Esophagus muscularis mucosa (tissue), 4 donors: ENCODE results near the gene SPRR2B. TPM values are rescaled to one million over a fixed set of nuclear protein-coding genes. Genes with fewer than 3 reads are reported as not detected.

Experiments
- DNase-seq: peaks from one replicate; pipeline ENCODE4 v3.0.0-alpha.2; 2017; ENCODE audit errors: extremely low spot score
- H3K27ac ChIP-seq, 4 donors: fragments of 200-600 bp; sonication (generic); replicated peaks in 1 of 4; 1 replicate in 3 of 4; 2 replicates in 1 of 4; pipeline ENCODE4 v1.5.1; 2016 to 2019; ENCODE audit warnings: mild to moderate bottlenecking in 1 of 4
- H3K27me3 ChIP-seq, 4 donors: fragments of 200-600 bp; sonication (generic); one replicate each; pipeline versions ENCODE4 v1.5.1 to v1.6.0; 2016 to 2019
- H3K36me3 ChIP-seq, 4 donors: fragments of 200-600 bp; sonication (generic); one replicate each; pipeline ENCODE4 v1.5.1; 2016 to 2019
- H3K4me1 ChIP-seq, 4 donors: fragments of 200-600 bp; sonication (generic); one replicate each; pipeline ENCODE4 v1.5.1; 2016 to 2019
- H3K4me3 ChIP-seq, 4 donors: fragments of 200-600 bp; sonication (generic); 1 replicate in 2 of 4; 2 replicates in 2 of 4; pipeline ENCODE4 v1.5.1; 2016 to 2019; ENCODE audit warnings: mild to moderate bottlenecking in 4 of 4, moderate library complexity in 1 of 4
- H3K9me3 ChIP-seq, 4 donors: fragments of 200-600 bp; sonication (generic); 1 replicate in 3 of 4; 2 replicates in 1 of 4; pipeline ENCODE4 v1.5.1; 2016 to 2019
- CTCF ChIP-seq, 3 experiments: fragments of 200-600 bp in 2 of 3; fragments of 450-650 bp in 1 of 3; sonication (generic) in 2 of 3; IDR thresholded peaks; one replicate each; pipeline ENCODE4 v1.5.1; 2017 to 2019; ENCODE audit warnings: antibody characterized with exemption in 3 of 3, mild to moderate bottlenecking in 2 of 3, moderate library complexity in 1 of 3
- EP300 ChIP-seq: sonication (generic); formaldehyde crosslinking; IDR thresholded peaks from one replicate; pipeline ENCODE4 v1.6.1; 2017; ENCODE audit warnings: antibody characterized with exemption
- POLR2A ChIP-seq: fragments of 450-650 bp; IDR thresholded peaks from one replicate; pipeline ENCODE4 v1.6.1; 2017; ENCODE audit warnings: antibody characterized with exemption, moderate library complexity, mild to moderate bottlenecking, low read depth
- POLR2AphosphoS5 ChIP-seq, 2 donors: sonication (generic); formaldehyde crosslinking; IDR thresholded peaks; one replicate each; pipeline ENCODE4 v1.6.1; 2017; ENCODE audit warnings: antibody characterized with exemption in 2 of 2
- WGBS: methylation state at CpG from one replicate; pipeline ENCODE4 v1.1.5; 2018; 5-methylcytosine and 5-hydroxymethylcytosine counted together
- intact Hi-C: fragments of 100-400 bp; cut with DNase I; formaldehyde crosslinking; loops from one replicate; pipeline ENCODE4 v1.15.1; 2023
- total RNA-seq, 4 donors: library from RNA; depleted of rRNA; stranded (reverse); fragments of >200 nt; gene quantifications; one replicate each; pipeline versions ENCODE4 v1.1.0 to v1.2.1, GENCODE V29; 2016

Gene SPRR2B
- total RNA-seq, 4 donors from 2014 or later, result not detected

DNA sequence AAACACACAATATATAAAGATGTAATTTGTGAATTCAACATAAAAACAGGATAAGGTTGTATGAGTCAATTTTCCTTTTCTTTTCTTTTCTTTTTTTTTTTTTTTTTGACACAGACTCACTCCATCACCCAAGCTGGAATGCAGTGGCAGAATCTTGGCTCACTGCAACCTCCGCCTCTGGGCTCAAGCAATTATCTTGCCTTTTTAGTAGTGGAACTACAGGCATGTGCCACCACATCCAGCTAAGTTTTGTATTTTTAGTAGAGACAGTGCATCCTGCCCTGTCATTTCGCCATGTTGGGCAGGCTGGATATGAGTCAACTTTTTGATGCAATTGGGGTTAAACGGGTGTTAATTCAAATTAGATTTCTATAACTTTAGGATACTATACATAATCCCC, 10.3 kb upstream of the SPRR2B start:
- Histone ChIP-seq H3K27me3 (no peaks in the 10 kb centered on the region), H3K4me1 (no peaks in the 10 kb centered on the region), H3K27ac (no peak overlapping the region), H3K4me3 (no peak overlapping the region), H3K36me3 (no peaks in the 10 kb centered on the region), H3K9me3 (peaks cover 0 to 6% (median 0%) of the 10 kb centered on the region in 4 donors)
- no peak for TF ChIP-seq POLR2AphosphoS5 (IDR thresholded peaks at IDR 0.05)
- intact Hi-C loops, result no loop called here
- WGBS, result 86% methylated on average over 3 of the region's 3 CpGs
- no peak for DNase-seq

- intact Hi-C loops, result no loop called here
- no peak overlapping the region for H3K4me3 ChIP-seq
- 80% methylated on average over 5 of the region's 5 CpGs for WGBS
- H3K4me1 ChIP-seq, result no peaks in the 10 kb centered on the region
- no peaks in the 10 kb centered on the region for H3K27me3 ChIP-seq
- H3K27ac ChIP-seq, result no peak overlapping the region
- DNase-seq, result no peak
- TF ChIP-seq EP300, result no peak
- no peak for TF ChIP-seq CTCF (IDR thresholded peaks at IDR 0.05)
- TF ChIP-seq POLR2A, result no peak
- TF ChIP-seq POLR2AphosphoS5 (IDR thresholded peaks at IDR 0.05), result no peak
- H3K36me3 ChIP-seq, result no peaks in the 10 kb centered on the region
- no peaks in the 10 kb centered on the region for H3K9me3 ChIP-seq
These were observed 1.7 kb upstream of the SPRR2B start for GRCh38 chr1:153072806-153073726.

GRCh38 chr1:153070243-153070642, 1.2 kb downstream of the SPRR2B start:
- DNase-seq, result no peak
- Histone ChIP-seq H3K4me1 (no peaks in the 10 kb centered on the region), H3K4me3 (no peak overlapping the region), H3K27me3 (no peaks in the 10 kb centered on the region), H3K9me3 (no peaks in the 10 kb centered on the region), H3K27ac (no peak overlapping the region), H3K36me3 (no peaks in the 10 kb centered on the region)
- intact Hi-C loops, result no loop called here
- WGBS, result 56% methylated on average over 2 of the region's 2 CpGs
- no peak for TF ChIP-seq POLR2A
- no peak for TF ChIP-seq POLR2AphosphoS5 (IDR thresholded peaks at IDR 0.05)
- TF ChIP-seq CTCF (IDR thresholded peaks at IDR 0.05), result no peak
- TF ChIP-seq EP300, result no peak

DNA sequence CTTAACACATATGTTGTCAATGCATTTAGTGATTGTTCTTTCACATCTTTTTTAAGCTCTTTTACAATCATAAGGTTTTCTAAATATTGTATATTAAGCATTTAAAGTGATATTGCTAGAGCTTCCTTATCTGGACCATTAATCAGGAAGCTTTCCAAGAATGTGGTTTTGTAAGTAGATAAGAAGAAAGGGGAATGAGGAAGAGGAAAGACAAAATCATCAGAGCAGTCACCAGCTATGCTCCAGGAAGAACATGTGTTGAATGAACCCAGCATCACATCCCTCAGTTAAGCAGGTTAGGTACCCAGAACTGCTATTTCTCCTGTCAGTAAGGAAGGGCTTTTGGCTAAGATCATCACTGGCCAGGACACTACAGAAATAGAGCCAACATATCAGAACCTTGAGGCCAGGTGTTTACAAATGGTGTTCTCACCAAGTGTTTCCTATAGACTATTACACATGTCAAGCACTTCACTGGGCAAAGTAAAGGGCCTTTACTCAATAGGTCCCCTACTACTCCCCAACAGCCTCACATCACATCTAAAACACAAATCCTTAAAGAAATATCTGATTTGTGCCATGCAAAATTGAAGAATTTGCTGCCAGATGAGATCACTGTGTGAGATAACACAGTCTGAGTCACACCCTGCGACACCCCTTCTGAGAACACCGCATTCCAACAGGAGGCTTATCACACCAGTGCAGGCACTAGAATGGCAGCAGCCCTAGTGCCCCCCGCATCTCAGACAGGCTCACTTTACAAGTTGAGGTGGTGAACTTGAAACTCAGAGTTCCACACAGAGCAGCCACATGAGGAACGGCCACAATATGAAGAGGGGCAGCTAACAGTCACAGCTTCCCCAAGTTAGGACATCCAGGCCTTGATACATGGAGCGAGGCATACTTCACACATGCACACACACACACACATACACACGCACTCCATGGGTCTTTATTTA, 12.3 kb downstream of the SPRR2B start:
- WGBS, result 77% methylated on average over 6 of the region's 6 CpGs
- Histone ChIP-seq H3K4me1 (no peaks in the 10 kb centered on the region), H3K9me3 (no peaks in the 10 kb centered on the region), H3K36me3 (no peaks in the 10 kb centered on the region), H3K27ac (no peak overlapping the region), H3K27me3 (no peaks in the 10 kb centered on the region), H3K4me3 (no peak overlapping the region)
- intact Hi-C loops, result no loop called here
- no peak for DNase-seq
- TF ChIP-seq CTCF (IDR thresholded peaks at IDR 0.05) (no peak), POLR2A (no peak), POLR2AphosphoS5 (IDR thresholded peaks at IDR 0.05) (no peak), EP300 (no peak)

- H3K4me1 ChIP-seq, result no peaks in the 10 kb centered on the region
- 53% methylated on average over 2 of the region's 2 CpGs for WGBS
- intact Hi-C loops, result no loop called here
- TF ChIP-seq CTCF (IDR thresholded peaks at IDR 0.05), result no peak
- TF ChIP-seq POLR2AphosphoS5 (IDR thresholded peaks at IDR 0.05), result no peak
- TF ChIP-seq EP300, result no peak
- TF ChIP-seq POLR2A, result no peak
- H3K4me3 ChIP-seq, result no peak overlapping the region
- no peaks in the 10 kb centered on the region for H3K27me3 ChIP-seq
- DNase-seq, result no peak
- H3K9me3 ChIP-seq, result peaks cover 0 to 1% (median 0%) of the 10 kb centered on the region in 4 donors
- no peak overlapping the region for H3K27ac ChIP-seq
- no peaks in the 10 kb centered on the region for H3K36me3 ChIP-seq
These were observed 13.3 kb downstream of the SPRR2B start for GRCh38 chr1:153058154-153058553.
